ENCODE results near the gene HELZ.
"Not testable (repeated sequence)": the region's sequence is repeated elsewhere in the genome, so short reads cannot be mapped to it uniquely, and the experiment has no call there.

Gene HELZ

GRCh38 chr17:67183531-67183930 lies 61.5 kb downstream of the HELZ start:
- DNase-seq: no peak

- DNase-seq: no peak
Measured at GRCh38 chr17:67181825-67182224, 63.2 kb downstream of the HELZ start.

- no peak for DNase-seq
Measured at GRCh38 chr17:67180275-67180674, 64.7 kb downstream of the HELZ start.

GRCh38 chr17:67178555-67178954 lies 66.4 kb downstream of the HELZ start:
- no peak for DNase-seq

DNA sequence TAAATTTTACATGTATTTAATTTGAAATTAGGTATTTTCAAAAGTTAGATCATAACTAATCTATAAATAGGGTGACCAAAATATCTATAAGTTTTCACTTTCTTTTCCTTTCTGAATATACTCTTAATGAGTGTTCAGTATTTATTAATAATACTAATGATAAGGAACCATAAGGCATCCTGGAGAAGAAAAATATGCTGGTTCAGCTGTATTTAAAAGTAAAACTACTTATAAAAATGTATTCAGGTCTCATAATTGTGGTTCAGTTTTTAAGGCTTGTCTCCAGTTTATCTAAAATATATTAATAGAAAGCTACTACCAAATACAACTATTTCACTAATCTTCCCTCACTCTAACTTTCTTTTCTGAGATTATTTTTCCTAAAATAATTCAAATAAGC lies 67.3 kb downstream of the HELZ start:
- no peak for DNase-seq

DNA sequence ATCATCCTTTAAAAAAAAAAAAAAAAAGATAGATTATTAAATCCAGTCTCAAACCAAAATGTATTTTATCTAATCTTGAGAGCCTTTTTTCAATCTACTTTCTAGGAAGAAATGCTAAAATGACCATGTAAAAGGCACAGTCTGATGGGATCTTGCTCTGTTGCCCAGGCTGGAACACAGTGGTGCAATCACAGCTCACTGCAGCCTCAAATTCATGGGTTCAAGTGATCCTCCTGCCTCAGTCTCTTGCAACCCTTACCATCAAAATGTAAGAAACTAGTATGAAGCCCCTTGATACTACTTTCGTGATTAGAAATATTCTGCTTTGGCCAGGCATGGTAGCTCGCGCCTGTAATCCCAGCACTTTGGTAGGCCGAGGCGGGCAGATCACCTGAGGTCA lies 70.8 kb downstream of the HELZ start:
- DNase-seq: no peak

GRCh38 chr17:67171560-67171959 lies 73.4 kb downstream of the HELZ start:
- no peak for DNase-seq

- no peak for DNase-seq
Measured at GRCh38 chr17:67168496-67168895, 76.5 kb downstream of the HELZ start.

DNA sequence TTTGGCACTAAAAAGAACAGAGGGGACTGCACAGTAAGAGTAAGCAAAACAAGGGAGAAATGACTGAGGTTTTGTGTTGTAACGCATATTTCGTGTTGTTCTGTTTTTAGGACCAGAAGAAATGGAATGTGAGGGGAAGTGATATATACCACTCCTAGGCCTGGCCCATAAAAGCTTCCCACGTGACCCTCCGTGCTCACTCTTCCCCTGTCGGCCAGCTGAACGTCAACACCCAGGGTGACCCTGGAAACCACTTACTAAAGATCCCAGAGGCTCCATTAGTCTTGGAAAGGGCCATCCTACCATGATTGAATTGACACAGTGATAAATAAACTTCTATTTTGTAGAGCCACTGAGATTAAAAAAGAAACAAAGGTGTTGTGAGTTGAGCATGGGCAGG lies 79.8 kb downstream of the HELZ start:
- DNase-seq: no peak

DNA sequence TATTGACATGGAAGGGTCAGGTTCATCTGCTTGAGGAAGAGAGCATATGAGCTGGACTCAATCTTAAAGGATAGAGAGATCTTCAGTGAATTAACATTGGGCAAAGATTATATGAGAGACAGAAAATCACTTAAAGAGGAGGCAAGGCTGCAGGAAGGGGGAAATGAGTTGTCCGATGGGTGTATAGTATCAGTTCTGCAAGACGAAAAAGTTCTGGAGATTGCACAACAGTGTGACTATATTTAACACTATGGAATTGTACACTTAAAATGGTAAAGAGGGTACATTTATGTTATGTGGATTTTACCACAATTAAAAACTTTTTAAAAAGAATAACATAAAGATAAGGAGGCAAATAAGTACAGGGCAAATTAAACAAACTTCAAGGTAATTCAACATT lies 80.7 kb downstream of the HELZ start:
- no peak for DNase-seq

DNA sequence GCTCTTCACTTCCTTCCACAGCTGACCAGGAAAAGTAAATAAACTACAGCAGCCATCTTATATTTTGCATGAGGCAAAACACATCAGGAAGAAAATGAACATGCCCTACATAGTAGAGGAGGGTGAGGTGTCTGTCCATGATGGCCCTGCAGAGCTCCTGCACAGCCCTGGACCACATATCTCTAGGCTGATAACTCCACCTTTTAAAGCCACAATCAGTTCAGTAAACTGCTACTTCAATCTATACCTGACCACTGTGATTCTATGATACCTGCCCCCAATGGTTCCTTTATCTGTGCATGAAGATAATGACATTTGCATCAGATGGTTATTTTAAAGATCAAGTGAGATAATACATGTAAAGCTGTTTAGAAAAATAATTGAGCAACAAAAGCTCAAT lies 82.2 kb downstream of the HELZ start:
- DNase-seq: no peak

DNA sequence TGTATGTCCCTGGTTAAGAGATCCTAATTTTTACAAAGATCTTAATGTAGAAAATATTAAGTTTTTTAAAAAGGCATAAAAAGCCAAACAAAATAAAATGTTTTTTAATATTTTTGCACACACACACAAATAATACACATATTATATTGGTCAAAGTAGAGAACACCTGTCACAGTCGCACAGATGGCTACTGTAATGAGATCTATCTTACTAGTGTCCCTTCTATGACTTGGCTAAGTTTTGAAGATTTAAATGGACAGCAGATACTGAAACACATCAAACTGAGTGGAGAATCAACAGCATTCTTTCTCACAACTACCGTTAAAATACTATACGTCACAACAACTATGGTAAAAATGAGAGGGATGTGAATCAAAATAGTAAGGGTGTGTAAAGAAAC lies 83.4 kb downstream of the HELZ start:
- DNase-seq: no peak

DNA sequence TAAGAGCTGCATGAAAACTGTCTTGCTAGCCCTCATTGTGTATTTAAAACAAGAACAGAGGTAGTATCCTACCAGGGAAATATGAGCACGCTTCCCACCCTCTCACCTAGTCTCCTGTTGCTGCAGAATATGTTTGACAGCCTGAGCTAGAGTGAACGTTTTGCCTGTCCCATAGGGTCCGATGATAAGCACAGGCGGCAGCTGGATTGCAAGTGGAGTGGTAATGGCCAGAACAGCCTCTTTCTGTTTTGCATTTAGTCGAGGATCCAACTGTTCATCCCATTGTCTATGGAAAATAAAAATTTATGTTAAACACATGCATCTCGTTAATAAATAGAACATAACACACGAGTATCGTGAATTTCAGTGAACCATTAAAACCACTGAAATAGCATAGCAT lies 84.2 kb downstream of the HELZ start:
- DNase-seq: no peak

DNA sequence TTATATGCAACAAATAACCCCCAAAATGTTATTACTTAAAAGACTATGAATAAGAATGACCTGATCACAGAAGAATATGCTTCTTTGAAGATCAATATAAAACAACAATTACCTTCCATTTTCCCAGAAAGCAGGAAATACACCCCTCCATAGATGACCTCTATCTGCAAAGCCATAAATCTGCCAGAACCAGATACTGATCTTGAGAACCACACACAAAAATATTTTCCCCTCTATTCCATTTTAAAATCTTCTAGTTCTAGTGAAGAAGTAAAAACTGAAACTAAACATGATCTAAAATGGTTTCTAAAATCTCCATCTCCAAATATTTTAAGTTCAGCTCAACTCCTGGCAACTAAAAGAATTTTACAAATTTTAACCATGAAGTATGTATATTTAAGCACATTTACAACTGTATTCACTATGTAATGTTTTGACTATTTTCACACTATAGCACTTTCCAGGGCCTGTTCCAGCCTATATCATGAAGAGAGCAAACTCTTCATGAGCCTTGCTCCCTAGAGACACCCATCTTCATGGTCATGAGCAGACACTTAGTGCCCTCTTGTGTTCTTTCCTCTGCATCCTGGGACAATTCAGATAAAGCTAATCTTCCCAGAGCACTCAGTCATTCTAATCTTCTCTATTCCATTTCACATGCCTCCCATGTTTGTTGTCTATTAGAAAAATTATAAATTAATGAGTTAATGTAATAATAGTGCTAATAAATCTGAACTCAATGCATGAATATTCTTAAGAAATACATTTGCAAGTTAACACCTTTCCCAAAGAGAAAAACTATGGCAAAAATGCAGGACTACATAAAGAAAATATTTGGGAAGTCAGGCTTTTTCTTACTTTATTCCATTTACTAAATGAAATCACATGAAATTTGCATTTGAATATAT lies 87.0 kb downstream of the HELZ start:
- DNase-seq: no peak

DNA sequence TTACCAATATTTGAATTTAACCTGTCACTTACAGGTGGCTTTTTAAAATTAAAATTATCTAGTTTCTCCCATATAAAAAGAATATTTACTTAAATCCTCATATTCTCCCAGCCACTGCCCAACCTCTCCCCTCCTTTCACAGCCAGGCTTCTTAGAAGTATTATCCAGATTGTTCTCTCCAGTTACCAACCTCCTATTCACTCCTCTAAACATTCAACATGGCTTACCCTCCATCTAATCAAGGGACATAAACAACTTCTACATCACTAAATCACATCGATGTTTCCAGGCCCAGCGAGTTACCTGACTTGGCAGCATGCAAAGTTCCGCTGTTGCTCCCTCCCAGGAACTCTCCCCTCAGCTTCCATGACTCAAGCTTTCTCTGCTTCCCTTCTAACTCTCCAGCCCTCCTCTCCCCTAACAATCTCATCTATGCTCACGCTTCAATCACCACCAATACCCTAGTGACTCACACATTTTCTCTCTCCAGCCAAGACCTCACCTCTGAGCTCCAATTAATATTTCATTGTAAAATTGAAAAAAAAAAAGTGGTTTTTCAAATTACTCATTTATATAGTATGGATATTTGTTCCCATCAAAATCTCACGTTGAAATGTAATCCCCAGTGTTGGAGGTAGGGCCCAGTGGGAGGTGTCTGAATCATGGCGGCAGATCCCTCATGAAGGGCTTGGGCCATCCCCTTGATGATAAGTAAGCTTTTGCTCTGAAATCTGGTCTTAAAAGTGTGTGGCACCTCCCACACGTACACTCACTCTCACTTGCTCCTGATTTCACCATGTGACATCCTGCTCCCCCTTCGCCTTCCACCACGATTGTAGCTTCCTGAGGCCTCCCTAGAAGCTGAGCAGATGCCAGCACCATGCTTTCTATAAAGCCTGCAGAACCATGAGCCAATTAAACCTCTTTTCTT lies 88.5 kb downstream of the HELZ start:
- DNase-seq: no peak

GRCh38 chr17:67152824-67153223 lies 92.2 kb downstream of the HELZ start:
- DNase-seq: no peak

- no peak for DNase-seq
Measured at GRCh38 chr17:67151717-67152116, 93.3 kb downstream of the HELZ start.

- DNase-seq: no peak
Measured at GRCh38 chr17:67150826-67151225, 94.2 kb downstream of the HELZ start.

DNA sequence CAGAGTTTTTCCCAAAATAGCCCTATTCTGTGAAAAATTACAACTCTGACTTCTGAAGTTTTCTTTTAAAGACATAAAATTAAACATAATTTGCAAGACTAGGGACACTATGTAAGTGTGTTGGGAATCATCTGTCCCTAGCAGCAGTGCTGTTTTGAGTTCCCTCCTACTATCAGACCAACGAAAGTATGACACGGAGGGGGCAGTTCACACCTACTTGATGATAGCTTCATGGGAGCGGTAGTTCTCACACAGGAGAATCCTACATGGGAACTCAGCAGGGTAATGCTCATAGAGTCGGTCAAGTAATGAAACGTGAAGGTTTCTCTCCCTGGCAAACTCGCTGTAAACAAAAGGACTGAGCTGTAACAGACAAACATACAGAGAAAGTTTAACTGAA lies 96.6 kb downstream of the HELZ start:
- no peak for DNase-seq

DNA sequence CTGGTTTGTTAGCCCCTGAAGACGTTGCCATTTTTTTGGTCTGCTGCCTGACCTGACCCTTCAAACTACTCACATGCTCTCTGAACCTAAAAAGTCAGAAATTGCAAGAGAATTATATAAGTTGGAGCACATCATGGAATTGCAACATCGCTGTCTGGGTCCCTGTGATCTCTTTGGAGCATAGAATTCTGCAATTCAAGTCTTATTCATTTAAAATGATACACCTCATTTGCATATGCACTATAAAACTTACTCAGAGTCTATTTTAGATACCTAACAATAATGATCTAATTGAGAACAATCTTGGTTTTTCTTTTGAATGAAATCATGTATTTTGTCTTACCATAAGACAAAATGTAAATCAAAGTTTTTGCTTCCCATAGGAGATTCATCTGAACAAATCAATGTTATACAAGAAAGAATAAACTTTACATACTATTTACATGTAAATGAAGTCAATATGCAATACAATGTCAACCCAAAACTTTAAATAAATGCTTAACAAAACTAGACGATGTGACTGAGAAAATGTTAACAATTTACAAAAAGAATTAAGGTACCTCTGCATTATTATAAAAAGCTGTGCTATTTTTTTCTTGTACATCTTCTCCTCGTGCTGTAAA lies 99.7 kb downstream of the HELZ start:
- no peak for DNase-seq

DNA sequence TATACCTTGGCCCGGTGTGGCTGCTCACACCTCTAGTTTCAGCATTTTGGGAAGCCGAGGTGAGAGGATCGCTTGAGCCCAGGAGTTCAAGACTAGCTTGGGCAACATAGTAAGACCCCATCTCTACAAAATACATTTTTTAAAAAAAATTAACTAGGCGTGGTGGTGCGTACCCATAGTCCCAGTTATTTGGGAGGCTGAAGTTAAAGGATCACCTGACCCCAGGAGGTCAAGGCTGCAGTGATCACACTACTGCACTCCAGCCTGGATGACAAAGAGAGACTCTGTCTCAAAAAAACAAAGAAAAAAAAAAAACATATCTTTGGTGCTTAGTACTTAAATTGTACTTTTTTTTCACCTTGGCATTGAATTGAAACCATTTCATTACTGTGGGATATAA lies 101.7 kb downstream of the HELZ start:
- no peak for DNase-seq

- not testable (repeated sequence) for DNase-seq
Measured at GRCh38 chr17:67142030-67142429, 103.0 kb downstream of the HELZ start.

Data from activated T-cell treated with anti-CD3 and anti-CD28 coated beads, Interleukin-2, amount 50 U/mL, for 48 hours (primary cell).